Pancreas (tissue), 10 donors: Measurements from ENCODE around the gene TSC22D1. TPM values are rescaled to one million over a fixed set of nuclear protein-coding genes. Genes with fewer than 3 reads are reported as not detected.

Experiments used
- ATAC-seq, 4 donors: fragments of 200-7000 bp; cut with Tn5 transposase; one replicate each; pipeline versions ENCODE4 v1.8.0 to v1.9.1; 2020; ENCODE audit warnings: mild to moderate bottlenecking in 4 of 4, moderate library complexity in 4 of 4
- DNase-seq, 6 donors: peaks; one replicate each; pipeline ENCODE4 v3.0.0-alpha.2; 2020
- FAIRE-seq: peaks from 2 replicates; lab custom pipeline; 2012; peaks lifted over from hg19 to GRCh38; lab: Jason Lieb, UNC
- H3K27ac ChIP-seq, 4 donors: fragments of 200-600 bp; sonication (generic); 1 replicate in 3 of 4; 2 replicates in 1 of 4; pipeline versions ENCODE4 v1.5.0 to v1.8.0; 2020
- H3K27me3 ChIP-seq, 4 donors: fragments of 200-600 bp; one replicate each; pipeline ENCODE4 v1.8.0; 2021
- H3K36me3 ChIP-seq, 3 donors: fragments of 200-600 bp; sonication (generic) in 1 of 3; one replicate each; pipeline versions ENCODE4 v1.5.0 to v1.8.0; 2020 to 2021
- H3K4me1 ChIP-seq, 3 donors: fragments of 200-600 bp; one replicate each; pipeline ENCODE4 v1.8.0; 2021
- H3K4me3 ChIP-seq, 4 donors: fragments of 200-600 bp; sonication (generic) in 2 of 4; one replicate each; pipeline versions ENCODE4 v1.5.0 to v1.8.0; 2020 to 2021
- H3K9me3 ChIP-seq, 4 donors: fragments of 200-600 bp; one replicate each; pipeline ENCODE4 v1.8.0; 2021
- CTCF ChIP-seq, 4 donors: fragments of 200-600 bp; sonication (generic) in 3 of 4; IDR thresholded peaks; one replicate each; pipeline versions ENCODE4 v1.5.0 to v1.8.0; 2021; ENCODE audit warnings: antibody characterized with exemption in 4 of 4
- WGBS, 2 donors: extraction: QIAGEN DNeasy Blood & Tissue Kit; methylation state at CpG; one replicate each; pipeline ENCODE4 v1.1.7; 2013; 5-methylcytosine and 5-hydroxymethylcytosine counted together
- intact Hi-C, 3 donors: fragments of 100-400 bp; cut with DNase I; formaldehyde crosslinking; loops; one replicate each; pipeline versions ENCODE4 v1.11.1 to v1.14.2; 2022
- polyA plus RNA-seq, 2 donors: library from polyadenylated mRNA; stranded (reverse); fragments of 200-250 nt; gene quantifications; one replicate each; pipeline ENCODE4 v1.2.3, GENCODE V29; 2013
- total RNA-seq, 6 donors: library from RNA; stranded (reverse); fragmentation: NEBNext Ultra II Directional in 4 of 6; extraction: Animal tissue kit (Norgen Biotek cat#: 25700) in 4 of 6; gene quantifications; one replicate each; pipeline versions ENCODE4 v1.2.1 to v1.2.4, GENCODE V29; 2021 to 2023
- donor health status: healthy with polysubstance abuse.
- donor health status: DM: no; HTN: no; CAD: no; lungs with moderate emphysema.
- donor health status: DM: no; HTN: no; CAD: no.
- donor health status: control.
- donor health status: control.
- donor health status: Bipolar disorder and iron deficiency.
- donor health status: DM: yes; HTN: yes; CAD: no.
- donor health status: DM: no; HTN: no; CAD: no.
- donor health status: DM: no; HTN: no; CAD: no.
- donor health status: DM: yes; HTN: yes; CAD: no.

Gene TSC22D1
- total and polyA plus RNA-seq, 8 donors = 16.8 to 49.9 (median 30.2) TPM

GRCh38 chr13:44386913-44387556, 189.1 kb downstream of the TSC22D1 start:
- Histone ChIP-seq H3K27me3 (no peaks in the 10 kb centered on the region), H3K4me1 (peaks cover 0 to 2% (median 0%) of the 10 kb centered on the region in 3 donors), H3K4me3 (no peak overlapping the region), H3K36me3 (no peaks in the 10 kb centered on the region), H3K9me3 (no peaks in the 10 kb centered on the region), H3K27ac (no peak overlapping the region)
- intact Hi-C loops = no loop called here
- no peak for DNase-seq
- WGBS, 2 donors = 76 to 83% methylated on average over 7 of the region's 7 CpGs
- ATAC-seq = no peak
- no peak for FAIRE-seq
- no peak for TF ChIP-seq CTCF (IDR thresholded peaks at IDR 0.05)

- no peaks in the 10 kb centered on the region for H3K9me3 ChIP-seq
- no peaks in the 10 kb centered on the region for H3K27me3 ChIP-seq
- ATAC-seq = no peak
- no peak for DNase-seq
- no peak overlapping the region for H3K27ac ChIP-seq
- H3K4me3 ChIP-seq = no peak overlapping the region
- 62 to 65% methylated on average over 6 of the region's 6 CpGs for WGBS, 2 donors
- H3K4me1 ChIP-seq = peaks cover 0 to 2% (median 0%) of the 10 kb centered on the region in 3 donors
- H3K36me3 ChIP-seq = no peaks in the 10 kb centered on the region
- intact Hi-C loops = no loop called here
- TF ChIP-seq CTCF (IDR thresholded peaks at IDR 0.05) = no peak
- FAIRE-seq = no peak
These were observed 190.3 kb downstream of the TSC22D1 start for GRCh38 chr13:44385847-44386246.

- no peak for TF ChIP-seq CTCF (IDR thresholded peaks at IDR 0.05)
- FAIRE-seq (no peak), ATAC-seq (no peak), DNase-seq (no peak)
- H3K27ac ChIP-seq = no peak overlapping the region
- H3K4me3 ChIP-seq = no peak overlapping the region
- no peaks in the 10 kb centered on the region for H3K36me3 ChIP-seq
- H3K9me3 ChIP-seq = no peaks in the 10 kb centered on the region
- 94 to 98% methylated on average over 3 of the region's 3 CpGs for WGBS, 2 donors
- H3K4me1 ChIP-seq = peaks cover 0 to 2% (median 0%) of the 10 kb centered on the region in 3 donors
- H3K27me3 ChIP-seq = no peaks in the 10 kb centered on the region
- intact Hi-C loops = no loop called here
These were observed 190.7 kb downstream of the TSC22D1 start for GRCh38 chr13:44385401-44385800.

GRCh38 chr13:44384778-44385177, 191.4 kb downstream of the TSC22D1 start:
- no peak overlapping the region for H3K4me3 ChIP-seq
- intact Hi-C loops = no loop called here
- no peak overlapping the region for H3K27ac ChIP-seq
- no peaks in the 10 kb centered on the region for H3K27me3 ChIP-seq
- no peak for DNase-seq
- no peaks in the 10 kb centered on the region for H3K36me3 ChIP-seq
- FAIRE-seq = no peak
- peaks cover 0 to 2% (median 0%) of the 10 kb centered on the region in 3 donors for H3K4me1 ChIP-seq
- no peak for TF ChIP-seq CTCF (IDR thresholded peaks at IDR 0.05)
- no peaks in the 10 kb centered on the region for H3K9me3 ChIP-seq
- ATAC-seq = no peak
- WGBS, 2 donors = 88 to 98% methylated on average over 1 of the region's 1 CpG

GRCh38 chr13:44383945-44384344, 192.2 kb downstream of the TSC22D1 start:
- TF ChIP-seq CTCF (IDR thresholded peaks at IDR 0.05) = no peak
- no peaks in the 10 kb centered on the region for H3K9me3 ChIP-seq
- no peak overlapping the region for H3K27ac ChIP-seq
- no peak for DNase-seq
- no peaks in the 10 kb centered on the region for H3K36me3 ChIP-seq
- H3K27me3 ChIP-seq = no peaks in the 10 kb centered on the region
- peaks cover 0 to 2% (median 0%) of the 10 kb centered on the region in 3 donors for H3K4me1 ChIP-seq
- intact Hi-C loops = no loop called here
- ATAC-seq = no peak
- 55 to 56% methylated on average over 5 of the region's 5 CpGs for WGBS, 2 donors
- FAIRE-seq = no peak
- no peak overlapping the region for H3K4me3 ChIP-seq
